ENCODE measurements around the gene ALOX15.
"Not testable (repeated sequence)": the region's sequence is repeated elsewhere in the genome, so short reads cannot be mapped to it uniquely, and the experiment has no call there.

The ALOX15 gene

GRCh38 chr17:4598776-4599504, 42.5 kb downstream of the ALOX15 start:
- no peaks in the 10 kb centered on the region for H3K4me1 ChIP-seq (ENCODE audit: control insufficient read depth in 1 of 2, insufficient read depth in 1 of 2, low read depth in 1 of 2, low read length in 1 of 2)
- H3K27me3 ChIP-seq = peaks cover 26% of the 10 kb centered on the region
- no peak overlapping the region for H3K4me3 ChIP-seq (ENCODE audit: low read depth in 1 of 2, low read length in 1 of 2)
- H3K27ac ChIP-seq = no peak overlapping the region
- H3K9me3 ChIP-seq = no peaks in the 10 kb centered on the region
- TF ChIP-seq, protein P1, sequence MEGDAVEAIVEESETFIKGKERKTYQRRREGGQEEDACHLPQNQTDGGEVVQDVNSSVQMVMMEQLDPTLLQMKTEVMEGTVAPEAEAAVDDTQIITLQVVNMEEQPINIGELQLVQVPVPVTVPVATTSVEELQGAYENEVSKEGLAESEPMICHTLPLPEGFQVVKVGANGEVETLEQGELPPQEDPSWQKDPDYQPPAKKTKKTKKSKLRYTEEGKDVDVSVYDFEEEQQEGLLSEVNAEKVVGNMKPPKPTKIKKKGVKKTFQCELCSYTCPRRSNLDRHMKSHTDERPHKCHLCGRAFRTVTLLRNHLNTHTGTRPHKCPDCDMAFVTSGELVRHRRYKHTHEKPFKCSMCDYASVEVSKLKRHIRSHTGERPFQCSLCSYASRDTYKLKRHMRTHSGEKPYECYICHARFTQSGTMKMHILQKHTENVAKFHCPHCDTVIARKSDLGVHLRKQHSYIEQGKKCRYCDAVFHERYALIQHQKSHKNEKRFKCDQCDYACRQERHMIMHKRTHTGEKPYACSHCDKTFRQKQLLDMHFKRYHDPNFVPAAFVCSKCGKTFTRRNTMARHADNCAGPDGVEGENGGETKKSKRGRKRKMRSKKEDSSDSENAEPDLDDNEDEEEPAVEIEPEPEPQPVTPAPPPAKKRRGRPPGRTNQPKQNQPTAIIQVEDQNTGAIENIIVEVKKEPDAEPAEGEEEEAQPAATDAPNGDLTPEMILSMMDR (IDR thresholded peaks at IDR 0.05) = no peak
- H3K36me3 ChIP-seq = no peaks in the 10 kb centered on the region

GRCh38 chr17:4597975-4598374, 43.5 kb downstream of the ALOX15 start:
- Histone ChIP-seq H3K9me3 (no peaks in the 10 kb centered on the region), H3K4me3 (ENCODE audit: low read depth in 1 of 2, low read length in 1 of 2) (no peak overlapping the region), H3K4me1 (ENCODE audit: control insufficient read depth in 1 of 2, insufficient read depth in 1 of 2, low read depth in 1 of 2, low read length in 1 of 2) (no peaks in the 10 kb centered on the region), H3K27me3 (peaks cover 26% of the 10 kb centered on the region), H3K36me3 (no peaks in the 10 kb centered on the region), H3K27ac (no peak overlapping the region)
- TF ChIP-seq, protein P1 (IDR thresholded peaks at IDR 0.05) = no peak

- H3K27me3 ChIP-seq = peaks cover 26% of the 10 kb centered on the region
- no peaks in the 10 kb centered on the region for H3K9me3 ChIP-seq
- no peak overlapping the region for H3K4me3 ChIP-seq (ENCODE audit: low read depth in 1 of 2, low read length in 1 of 2)
- TF ChIP-seq, protein P1 (IDR thresholded peaks at IDR 0.05) = no peak
- H3K27ac ChIP-seq = no peak overlapping the region
- no peaks in the 10 kb centered on the region for H3K4me1 ChIP-seq (ENCODE audit: control insufficient read depth in 1 of 2, insufficient read depth in 1 of 2, low read depth in 1 of 2, low read length in 1 of 2)
- H3K36me3 ChIP-seq = no peaks in the 10 kb centered on the region
These were observed 44.7 kb downstream of the ALOX15 start for GRCh38 chr17:4596636-4597380.

- not testable (repeated sequence) for H3K4me3 ChIP-seq (ENCODE audit: low read depth in 1 of 2, low read length in 1 of 2); H3K36me3 ChIP-seq; H3K4me1 ChIP-seq (ENCODE audit: control insufficient read depth in 1 of 2, insufficient read depth in 1 of 2, low read depth in 1 of 2, low read length in 1 of 2); H3K27ac ChIP-seq; H3K9me3 ChIP-seq
- peaks cover 30% of the 10 kb centered on the region for H3K27me3 ChIP-seq
These were observed 45.7 kb downstream of the ALOX15 start for GRCh38 chr17:4595685-4596342.

- Histone ChIP-seq H3K27me3 (peaks cover 34% of the 10 kb centered on the region), H3K27ac (no peak overlapping the region), H3K9me3 (no peaks in the 10 kb centered on the region), H3K4me1 (ENCODE audit: control insufficient read depth in 1 of 2, insufficient read depth in 1 of 2, low read depth in 1 of 2, low read length in 1 of 2) (no peaks in the 10 kb centered on the region), H3K36me3 (no peaks in the 10 kb centered on the region), H3K4me3 (ENCODE audit: low read depth in 1 of 2, low read length in 1 of 2) (no peak overlapping the region)
- TF ChIP-seq, protein P1 (IDR thresholded peaks at IDR 0.05) = no peak
These were observed 46.4 kb downstream of the ALOX15 start for GRCh38 chr17:4594931-4595684.

All from neutrophil (primary cell).